ENCODE data around the gene CLCNKA.

DNA sequence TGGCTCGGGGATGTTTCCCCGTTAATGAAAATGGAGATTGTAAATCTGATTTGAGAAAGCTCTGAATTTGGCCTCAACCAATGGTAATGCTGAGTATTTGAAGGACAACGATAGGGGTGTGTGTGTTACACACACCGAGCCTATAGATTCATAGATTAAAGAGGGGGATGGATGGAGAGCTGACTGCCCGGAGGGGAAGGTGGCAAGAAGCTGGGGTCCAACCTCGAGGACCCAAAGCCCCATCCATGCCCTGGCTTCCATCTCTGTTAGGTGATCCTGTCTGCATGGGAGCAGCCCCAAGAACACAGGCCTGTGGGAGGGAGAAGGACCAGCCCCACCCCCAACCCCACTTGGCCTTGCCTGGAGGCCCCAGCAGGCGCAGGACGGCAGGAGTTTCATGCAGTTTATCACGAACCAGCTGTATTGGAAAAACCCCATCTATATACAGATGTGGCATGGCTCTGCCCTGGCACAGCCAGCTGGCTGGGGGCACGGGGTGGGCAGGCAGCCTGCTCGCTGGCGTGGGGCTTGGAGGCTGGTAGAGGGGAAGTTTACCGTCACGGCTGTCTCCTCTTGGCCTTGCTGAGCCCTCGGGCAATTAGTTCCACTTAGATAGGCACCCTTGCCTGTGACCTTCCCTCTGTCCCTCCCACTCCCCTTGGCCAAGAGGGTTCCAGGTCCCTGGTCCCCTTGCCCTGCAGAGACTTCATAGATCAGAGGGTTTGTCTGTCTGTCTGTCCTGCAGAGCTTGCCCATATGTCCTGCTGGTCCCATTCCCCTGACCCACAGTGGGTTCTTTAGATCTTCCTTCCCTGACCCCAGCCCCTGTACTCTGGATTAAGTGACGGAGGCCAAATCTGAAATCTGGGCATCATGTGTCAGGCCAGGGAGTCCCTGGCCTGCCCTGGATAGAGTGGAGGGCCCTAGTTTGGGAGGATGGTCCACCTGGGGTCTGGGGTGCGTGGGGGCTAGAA lies 7.0 kb upstream of the CLCNKA start:
- TF ChIP-seq, protein P1, sequence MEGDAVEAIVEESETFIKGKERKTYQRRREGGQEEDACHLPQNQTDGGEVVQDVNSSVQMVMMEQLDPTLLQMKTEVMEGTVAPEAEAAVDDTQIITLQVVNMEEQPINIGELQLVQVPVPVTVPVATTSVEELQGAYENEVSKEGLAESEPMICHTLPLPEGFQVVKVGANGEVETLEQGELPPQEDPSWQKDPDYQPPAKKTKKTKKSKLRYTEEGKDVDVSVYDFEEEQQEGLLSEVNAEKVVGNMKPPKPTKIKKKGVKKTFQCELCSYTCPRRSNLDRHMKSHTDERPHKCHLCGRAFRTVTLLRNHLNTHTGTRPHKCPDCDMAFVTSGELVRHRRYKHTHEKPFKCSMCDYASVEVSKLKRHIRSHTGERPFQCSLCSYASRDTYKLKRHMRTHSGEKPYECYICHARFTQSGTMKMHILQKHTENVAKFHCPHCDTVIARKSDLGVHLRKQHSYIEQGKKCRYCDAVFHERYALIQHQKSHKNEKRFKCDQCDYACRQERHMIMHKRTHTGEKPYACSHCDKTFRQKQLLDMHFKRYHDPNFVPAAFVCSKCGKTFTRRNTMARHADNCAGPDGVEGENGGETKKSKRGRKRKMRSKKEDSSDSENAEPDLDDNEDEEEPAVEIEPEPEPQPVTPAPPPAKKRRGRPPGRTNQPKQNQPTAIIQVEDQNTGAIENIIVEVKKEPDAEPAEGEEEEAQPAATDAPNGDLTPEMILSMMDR (IDR thresholded peaks at IDR 0.05), result no peak
- TF ChIP-seq POLR2A (IDR thresholded peaks at IDR 0.05), result no peak
